ENCODE results near the gene FBXL13. TPM values are rescaled to one million over a fixed set of nuclear protein-coding genes. Genes with fewer than 3 reads are reported as not detected.

The FBXL13 gene
- total RNA-seq, 2 donors from 2014 or later, result 1.6 to 1.7 TPM

DNA sequence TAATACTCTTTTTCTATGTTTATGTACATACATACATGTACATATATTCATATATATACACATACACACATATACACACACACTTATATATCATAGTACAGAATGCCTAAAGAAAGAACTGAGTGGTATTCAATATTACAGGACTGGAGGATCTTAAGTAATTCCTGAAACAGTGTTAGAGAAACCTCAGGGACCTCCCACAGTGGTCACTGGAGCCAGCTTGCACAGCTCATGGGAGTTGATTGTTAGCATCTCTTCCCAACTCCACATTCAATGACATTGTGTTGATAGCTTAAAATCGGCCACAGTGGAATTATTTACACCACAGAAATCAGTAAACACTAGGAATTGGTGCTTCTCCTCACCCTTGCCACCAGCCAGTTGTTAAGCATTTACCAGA, 155.8 kb downstream of the FBXL13 start:
- H3K4me1 ChIP-seq, result peaks cover 0 to 20% of the 10 kb centered on the region in 2 donors
- no peaks in the 10 kb centered on the region for H3K27me3 ChIP-seq
- H3K9me3 ChIP-seq, result no peaks in the 10 kb centered on the region
- no peak overlapping the region for H3K27ac ChIP-seq
- DNase-seq (ENCODE audit: low spot score), result no peak
- TF ChIP-seq, protein P1, sequence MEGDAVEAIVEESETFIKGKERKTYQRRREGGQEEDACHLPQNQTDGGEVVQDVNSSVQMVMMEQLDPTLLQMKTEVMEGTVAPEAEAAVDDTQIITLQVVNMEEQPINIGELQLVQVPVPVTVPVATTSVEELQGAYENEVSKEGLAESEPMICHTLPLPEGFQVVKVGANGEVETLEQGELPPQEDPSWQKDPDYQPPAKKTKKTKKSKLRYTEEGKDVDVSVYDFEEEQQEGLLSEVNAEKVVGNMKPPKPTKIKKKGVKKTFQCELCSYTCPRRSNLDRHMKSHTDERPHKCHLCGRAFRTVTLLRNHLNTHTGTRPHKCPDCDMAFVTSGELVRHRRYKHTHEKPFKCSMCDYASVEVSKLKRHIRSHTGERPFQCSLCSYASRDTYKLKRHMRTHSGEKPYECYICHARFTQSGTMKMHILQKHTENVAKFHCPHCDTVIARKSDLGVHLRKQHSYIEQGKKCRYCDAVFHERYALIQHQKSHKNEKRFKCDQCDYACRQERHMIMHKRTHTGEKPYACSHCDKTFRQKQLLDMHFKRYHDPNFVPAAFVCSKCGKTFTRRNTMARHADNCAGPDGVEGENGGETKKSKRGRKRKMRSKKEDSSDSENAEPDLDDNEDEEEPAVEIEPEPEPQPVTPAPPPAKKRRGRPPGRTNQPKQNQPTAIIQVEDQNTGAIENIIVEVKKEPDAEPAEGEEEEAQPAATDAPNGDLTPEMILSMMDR (IDR thresholded peaks at IDR 0.05), result no peak
- no peak overlapping the region for H3K4me3 ChIP-seq
- H3K36me3 ChIP-seq, result no peaks in the 10 kb centered on the region

GRCh38 chr7:102917436-102918353, 156.9 kb downstream of the FBXL13 start:
- H3K4me3 ChIP-seq, result no peak overlapping the region
- H3K36me3 ChIP-seq, result no peaks in the 10 kb centered on the region
- H3K27ac ChIP-seq, result no peak overlapping the region
- peaks cover 0 to 20% of the 10 kb centered on the region in 2 donors for H3K4me1 ChIP-seq
- DNase-seq (ENCODE audit: low spot score), result no peak
- TF ChIP-seq, protein P1 (IDR thresholded peaks at IDR 0.05), result no peak
- no peaks in the 10 kb centered on the region for H3K27me3 ChIP-seq
- H3K9me3 ChIP-seq, result no peaks in the 10 kb centered on the region

GRCh38 chr7:102916881-102917280, 157.7 kb downstream of the FBXL13 start:
- H3K9me3 ChIP-seq, result no peaks in the 10 kb centered on the region
- no peak overlapping the region for H3K4me3 ChIP-seq
- H3K36me3 ChIP-seq, result no peaks in the 10 kb centered on the region
- H3K4me1 ChIP-seq, result peaks cover 0 to 20% of the 10 kb centered on the region in 2 donors
- TF ChIP-seq, protein P1 (IDR thresholded peaks at IDR 0.05), result no peak
- DNase-seq (ENCODE audit: low spot score), result no peak
- H3K27me3 ChIP-seq, result no peaks in the 10 kb centered on the region
- H3K27ac ChIP-seq, result peak overlapping the region in 1 of 2 donors; percentile 6

DNA sequence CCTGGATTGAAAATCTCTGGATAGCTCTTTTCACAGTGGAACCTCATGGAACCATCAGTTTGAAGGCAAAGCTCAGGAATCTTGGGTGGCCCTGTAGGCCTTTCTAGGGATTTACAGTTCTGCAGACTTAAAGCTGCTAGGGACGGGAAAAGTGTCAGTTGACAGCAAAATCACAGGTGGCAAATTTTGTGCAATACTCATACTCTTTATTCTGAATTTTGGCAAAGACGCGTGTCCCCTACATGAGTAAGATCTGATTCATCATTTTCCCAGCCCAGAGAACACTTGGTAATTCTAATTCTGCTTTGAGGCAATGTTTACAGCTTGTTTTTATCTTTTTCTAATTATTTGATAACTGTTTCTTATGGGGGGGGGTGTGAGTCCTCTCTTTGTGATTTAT, 158.2 kb downstream of the FBXL13 start:
- no peaks in the 10 kb centered on the region for H3K9me3 ChIP-seq
- peaks cover 0 to 20% of the 10 kb centered on the region in 2 donors for H3K4me1 ChIP-seq
- no peak for DNase-seq (ENCODE audit: low spot score)
- H3K4me3 ChIP-seq, result no peak overlapping the region
- TF ChIP-seq, protein P1 (IDR thresholded peaks at IDR 0.05), result no peak
- H3K36me3 ChIP-seq, result no peaks in the 10 kb centered on the region
- peak overlapping the region; percentile 12 to 46 for H3K27ac ChIP-seq
- H3K27me3 ChIP-seq, result no peaks in the 10 kb centered on the region

DNA sequence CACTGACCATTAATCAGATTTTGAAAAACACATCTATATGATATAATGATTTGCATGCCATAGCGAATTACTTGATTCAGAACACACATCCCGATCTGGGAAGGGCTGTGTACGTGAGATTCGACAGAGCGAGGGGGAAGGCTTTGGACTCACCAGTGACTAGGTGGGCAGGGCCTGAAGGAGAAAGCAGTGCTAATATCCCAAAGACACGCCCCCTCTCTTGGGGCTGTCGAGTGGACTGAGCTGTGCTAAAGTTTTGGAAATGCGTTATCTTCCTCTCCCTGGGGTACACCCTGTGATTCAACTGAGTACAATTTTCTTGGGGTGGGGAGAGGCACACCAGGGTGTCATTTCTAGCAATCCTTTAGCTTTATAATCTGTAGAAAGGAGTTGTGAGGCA, 160.0 kb downstream of the FBXL13 start:
- Histone ChIP-seq H3K4me3 (peak overlapping the region in 1 of 2 donors; percentile 27), H3K27me3 (no peaks in the 10 kb centered on the region), H3K27ac (peak overlapping the region; percentile 38 to 58), H3K9me3 (no peaks in the 10 kb centered on the region), H3K4me1 (peaks cover 0 to 20% of the 10 kb centered on the region in 2 donors), H3K36me3 (no peaks in the 10 kb centered on the region)
- TF ChIP-seq, protein P1 (IDR thresholded peaks at IDR 0.05), result no peak
- peak; percentile 83 for DNase-seq (ENCODE audit: low spot score)

All from right atrium auricular region (tissue), 2 donors.